Effector CD4-positive, alpha-beta T cell (primary cell): ENCODE data around the gene VPS54.

Source experiments
- DNase-seq: peaks from one replicate; pipeline ENCODE4 v3.0.0-alpha.2; 2020

VPS54 gene

DNA sequence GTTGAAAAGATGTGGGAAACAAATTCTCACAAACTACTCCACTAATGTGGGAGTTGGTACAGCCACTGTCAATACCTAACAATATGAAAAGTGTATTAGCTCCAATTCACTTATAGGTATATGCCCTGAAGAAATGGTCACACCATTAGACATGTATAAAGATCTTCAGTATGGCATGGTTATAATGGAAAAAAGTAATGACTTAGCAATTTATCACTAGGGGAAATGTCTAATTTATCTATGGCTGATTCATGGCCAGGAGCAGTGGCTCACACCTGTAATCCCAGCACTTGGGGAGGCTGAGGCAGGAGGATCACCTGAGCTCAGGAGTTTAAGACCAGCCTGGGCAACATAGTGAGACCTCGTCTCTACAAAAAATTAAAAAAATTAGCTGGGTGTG, 125.1 kb downstream of the VPS54 start:
- no peak for DNase-seq

DNA sequence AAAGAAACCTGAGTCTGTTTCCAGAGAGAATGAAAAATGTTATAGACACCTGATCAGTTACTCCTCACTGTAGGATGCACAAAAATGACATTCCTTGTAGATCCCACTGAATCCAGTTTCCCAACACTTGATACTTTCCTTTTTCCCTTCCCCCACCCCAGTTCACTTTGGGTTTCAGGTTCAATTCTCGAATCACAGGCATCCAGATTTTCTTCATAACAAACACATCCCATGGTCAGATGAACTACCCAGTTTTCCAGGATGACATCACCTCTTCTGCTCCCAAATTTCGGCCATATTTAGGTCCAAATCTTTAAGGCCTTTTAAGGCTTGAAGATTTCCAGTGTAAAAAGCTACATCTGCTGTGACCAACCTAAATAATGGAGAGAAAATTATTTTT, 126.1 kb downstream of the VPS54 start:
- no peak for DNase-seq

DNA sequence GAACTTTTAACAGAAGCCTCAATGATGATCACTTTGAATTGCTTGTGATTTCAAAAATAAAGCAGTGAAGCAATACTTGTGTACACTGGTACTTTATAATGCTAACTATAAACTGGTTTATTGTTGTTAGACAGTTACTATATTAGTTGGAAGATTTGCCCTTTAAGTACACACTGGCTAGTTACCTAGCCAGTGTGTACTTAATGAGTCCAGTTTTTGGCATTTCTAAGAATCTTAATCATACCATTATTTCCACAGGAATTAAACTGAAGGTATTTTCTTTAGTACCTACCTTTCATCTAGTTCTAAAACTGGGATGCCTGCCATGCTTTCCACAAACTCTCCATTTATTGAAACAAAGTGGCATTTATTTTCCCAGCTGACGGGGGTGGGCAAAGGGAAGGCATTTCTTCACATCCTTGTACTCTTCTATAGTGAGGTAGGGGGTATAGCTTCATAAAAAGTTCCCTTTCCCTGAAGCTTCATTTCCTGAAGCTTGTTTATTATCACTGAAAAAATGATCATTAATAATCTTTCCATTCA, 127.7 kb downstream of the VPS54 start:
- DNase-seq: no peak

DNA sequence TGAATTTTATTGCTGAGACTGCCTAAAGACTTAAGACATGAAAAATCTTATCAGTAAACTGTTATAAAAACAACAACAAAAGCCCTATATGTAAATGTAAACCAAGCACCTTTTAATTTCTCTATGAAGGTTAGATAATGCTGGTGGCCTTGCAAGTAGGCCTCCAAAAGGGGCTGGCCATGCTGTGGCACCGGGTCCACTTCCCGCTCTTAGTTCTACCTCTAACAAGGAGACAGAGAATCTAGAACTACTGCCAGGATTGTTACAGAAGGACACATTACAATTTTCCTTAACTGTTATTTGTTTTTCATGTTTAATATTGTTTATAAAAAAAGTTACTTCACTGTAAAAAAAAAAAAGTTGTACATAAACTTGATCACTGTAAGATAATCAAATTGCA, 128.6 kb downstream of the VPS54 start:
- no peak for DNase-seq

DNA sequence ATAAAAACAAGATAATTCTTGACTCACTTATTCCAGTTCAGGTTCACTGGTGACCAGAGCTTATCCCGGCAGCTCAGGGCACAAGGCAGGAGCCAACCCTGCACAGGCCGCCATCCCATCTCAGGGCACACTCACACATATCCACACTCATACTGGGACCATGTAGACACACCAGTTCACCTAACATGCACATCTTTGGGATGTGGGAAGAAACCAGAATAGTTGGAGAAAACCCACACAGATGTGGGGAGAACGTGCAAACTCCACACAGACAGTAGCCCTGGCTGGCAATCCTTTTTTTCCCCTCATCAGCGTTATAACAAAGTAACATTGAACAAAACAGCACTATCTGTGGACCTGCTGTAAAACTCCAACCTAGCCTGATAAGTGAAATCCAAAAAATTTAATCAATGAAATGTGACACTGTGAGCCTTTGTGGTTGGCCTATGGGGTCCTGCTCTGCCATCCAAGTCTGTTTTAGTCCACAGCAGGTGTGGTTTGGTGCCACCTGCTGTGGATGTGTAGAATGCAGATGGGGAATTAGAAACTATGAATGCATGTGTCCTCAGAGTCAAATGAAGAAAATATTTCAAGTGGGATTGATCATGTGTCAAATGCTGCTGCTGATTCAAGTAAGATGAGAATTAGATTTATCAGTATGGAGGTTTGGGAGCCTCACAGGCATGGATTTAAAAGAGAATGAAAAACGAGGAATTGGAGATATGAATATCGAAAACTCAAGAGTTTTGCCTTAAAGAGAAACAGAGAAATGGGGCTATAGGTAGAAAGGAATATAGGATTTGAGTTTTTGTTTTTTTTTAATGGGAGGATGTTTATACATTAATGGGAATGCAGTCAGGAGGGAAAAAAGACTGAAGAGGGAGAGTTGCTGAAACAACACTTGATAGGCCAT, 130.5 kb downstream of the VPS54 start:
- peak; percentile 4 for DNase-seq

DNA sequence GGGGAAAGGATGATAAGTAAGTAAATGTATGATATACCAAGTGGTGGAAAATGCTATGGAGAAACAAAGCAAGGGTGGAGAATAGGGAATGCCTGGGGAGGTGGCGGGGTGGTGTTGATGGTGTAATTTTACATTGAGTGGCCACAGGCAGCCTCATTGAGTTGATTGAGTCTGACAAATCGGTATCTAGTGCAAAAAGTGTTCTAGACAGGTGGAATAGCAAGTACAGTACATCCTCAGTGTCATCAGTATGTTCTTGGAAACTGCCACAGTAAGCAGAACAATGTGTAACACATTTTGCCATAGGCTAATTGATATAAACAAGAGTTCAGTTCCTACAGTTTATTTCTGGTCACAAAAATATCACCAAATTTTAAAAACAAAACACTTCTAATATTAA, 131.2 kb downstream of the VPS54 start:
- DNase-seq: no peak

DNA sequence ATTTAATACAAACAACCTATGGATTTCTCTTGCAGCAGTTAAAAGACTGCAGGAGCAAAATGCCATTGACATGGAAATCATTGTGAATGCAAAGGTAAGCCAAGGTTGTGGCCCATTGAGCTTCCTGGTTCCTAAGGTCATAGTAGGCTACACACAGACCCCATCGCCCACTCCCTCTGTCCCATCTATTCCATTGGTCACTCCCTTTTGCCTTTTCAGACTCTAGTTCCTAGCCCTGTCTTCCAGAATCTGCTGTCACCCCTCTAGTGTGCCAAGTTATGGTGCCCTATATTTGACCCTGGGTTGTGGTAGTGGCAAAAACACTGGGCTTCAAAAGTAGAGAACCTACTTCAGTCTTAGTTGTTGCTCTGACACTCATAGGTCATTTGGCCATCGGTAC, 132.8 kb downstream of the VPS54 start:
- no peak for DNase-seq

DNA sequence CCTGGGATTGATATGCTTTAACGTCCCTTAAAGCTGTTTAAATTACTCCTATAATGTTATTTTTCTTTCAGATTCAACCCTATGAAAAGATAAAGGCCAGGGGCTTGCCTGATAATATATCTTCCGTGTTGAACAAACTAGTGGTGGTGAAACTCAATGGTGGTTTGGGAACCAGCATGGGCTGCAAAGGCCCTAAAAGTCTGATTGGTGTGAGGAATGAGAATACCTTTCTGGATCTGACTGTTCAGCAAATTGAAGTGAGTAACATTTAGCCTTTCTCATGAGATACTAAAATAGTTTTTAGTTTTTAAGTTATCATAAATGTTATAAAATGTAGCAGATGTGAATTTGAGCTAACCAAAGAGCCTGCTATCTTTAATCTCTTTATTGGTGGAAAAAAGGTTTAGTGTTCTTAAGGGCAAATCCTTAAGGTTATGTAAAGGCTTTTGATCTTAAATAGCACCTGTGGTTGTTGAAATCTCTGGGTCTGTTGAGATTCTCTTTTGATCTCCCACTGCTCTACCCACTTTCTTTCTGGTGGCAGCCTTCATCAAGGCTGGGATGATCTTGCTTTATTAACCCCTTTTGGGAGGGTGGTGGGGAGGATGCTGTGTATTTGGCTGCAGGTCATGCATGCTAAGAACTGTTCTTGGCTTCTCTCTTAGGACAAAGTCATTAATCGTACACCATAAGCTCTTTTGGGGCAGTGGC, 136.7 kb downstream of the VPS54 start:
- DNase-seq: no peak

DNA sequence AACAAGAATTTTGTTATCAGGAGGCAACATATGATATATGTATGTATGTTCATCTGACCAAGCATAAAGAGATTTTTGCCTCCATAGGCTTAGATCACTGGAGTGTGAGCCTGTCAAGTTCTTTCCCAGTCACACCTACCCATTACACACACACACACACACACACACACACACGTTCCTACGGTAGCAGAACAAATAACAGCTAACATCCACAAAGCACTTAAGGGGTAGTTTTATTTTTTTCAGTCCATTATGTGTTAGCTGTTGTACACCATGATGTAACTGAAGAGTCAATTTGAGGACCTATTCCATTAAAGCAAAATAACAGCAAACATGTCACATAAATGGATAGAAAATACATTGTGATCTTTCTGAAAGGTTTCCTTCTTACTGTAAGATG, 138.0 kb downstream of the VPS54 start:
- no peak for DNase-seq

DNA sequence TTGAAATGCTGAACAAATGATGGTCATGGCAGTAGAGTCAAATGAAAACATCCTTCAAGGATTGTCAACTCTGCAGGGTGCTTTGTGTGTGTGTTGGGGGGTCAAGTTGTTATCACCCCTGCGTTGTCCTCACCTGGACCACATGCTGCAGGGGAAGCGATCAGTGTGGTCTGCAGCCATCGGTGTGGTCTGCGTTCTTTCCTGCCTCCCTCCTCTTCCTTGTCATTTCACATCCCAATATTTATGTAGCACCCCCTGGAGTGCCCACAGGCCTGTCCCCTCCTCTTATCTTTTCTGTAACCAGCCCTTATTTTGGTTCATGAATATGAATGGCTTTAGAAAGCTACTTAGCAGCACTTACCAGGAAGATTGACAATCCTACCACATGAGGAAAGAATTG, 138.6 kb downstream of the VPS54 start:
- DNase-seq: no peak

DNA sequence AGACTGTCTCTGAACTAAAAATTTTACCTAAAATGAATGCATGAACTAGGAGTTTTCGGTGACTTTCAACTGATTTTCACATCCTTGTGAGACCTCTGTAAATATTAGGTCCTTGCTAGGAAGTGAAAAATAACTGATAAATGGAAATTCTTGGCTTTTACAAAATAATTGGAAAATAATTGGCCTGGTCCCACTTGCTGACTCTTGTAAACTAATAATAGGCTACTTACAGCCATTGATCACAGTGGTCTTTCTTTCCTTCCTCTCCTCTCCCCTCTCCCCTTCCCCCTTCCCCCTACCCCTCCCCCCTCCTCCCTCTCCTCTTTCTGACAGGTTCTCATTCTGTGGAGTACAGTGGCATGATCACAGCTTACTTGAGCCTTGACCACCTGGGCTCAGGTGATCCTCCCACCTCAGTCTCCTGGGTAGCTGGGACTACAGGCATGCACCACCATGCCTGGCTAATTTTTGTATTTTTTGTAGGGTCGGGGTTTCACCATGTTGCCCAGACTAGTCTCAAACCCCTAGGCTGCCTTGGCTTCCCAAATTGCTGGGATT, 139.3 kb downstream of the VPS54 start:
- no peak for DNase-seq

DNA sequence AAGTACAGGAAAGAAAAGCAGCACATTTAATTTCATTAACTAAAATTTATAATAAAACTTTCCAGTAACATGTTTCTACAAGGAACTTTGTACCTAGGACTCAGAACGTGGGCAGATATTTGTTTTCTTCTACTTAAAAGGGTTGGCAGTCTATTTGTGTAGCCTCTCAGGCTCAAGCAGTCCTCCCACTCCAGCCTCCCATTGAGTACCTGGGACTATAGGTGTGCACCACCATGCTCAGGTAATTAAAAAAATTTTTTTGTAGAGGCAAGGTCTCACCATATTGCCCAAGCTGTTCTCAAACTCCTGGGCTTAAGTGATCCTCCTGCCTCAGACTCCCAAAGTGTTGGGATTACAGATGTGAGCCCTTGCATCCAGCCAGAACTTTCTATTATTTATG, 140.7 kb downstream of the VPS54 start:
- no peak for DNase-seq

DNA sequence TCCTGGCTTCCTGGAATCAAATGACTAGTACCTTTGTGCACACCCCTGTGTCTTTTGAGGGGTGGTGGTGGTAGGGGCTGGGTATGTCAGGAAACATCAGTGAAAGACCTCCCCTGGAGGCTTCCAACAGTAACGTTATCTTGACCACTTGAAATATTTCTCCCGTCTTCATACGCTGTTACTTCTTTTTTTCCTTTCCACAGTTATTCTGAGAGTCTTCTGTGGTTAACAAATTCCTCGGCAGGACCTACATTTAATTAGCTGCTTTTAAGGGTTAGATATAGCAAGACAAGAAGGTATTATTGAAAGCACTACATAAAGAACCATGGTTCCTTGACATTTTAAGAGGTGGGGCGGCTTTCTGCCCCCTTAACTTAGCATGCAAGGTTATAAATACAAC, 142.9 kb downstream of the VPS54 start:
- DNase-seq: no peak

DNA sequence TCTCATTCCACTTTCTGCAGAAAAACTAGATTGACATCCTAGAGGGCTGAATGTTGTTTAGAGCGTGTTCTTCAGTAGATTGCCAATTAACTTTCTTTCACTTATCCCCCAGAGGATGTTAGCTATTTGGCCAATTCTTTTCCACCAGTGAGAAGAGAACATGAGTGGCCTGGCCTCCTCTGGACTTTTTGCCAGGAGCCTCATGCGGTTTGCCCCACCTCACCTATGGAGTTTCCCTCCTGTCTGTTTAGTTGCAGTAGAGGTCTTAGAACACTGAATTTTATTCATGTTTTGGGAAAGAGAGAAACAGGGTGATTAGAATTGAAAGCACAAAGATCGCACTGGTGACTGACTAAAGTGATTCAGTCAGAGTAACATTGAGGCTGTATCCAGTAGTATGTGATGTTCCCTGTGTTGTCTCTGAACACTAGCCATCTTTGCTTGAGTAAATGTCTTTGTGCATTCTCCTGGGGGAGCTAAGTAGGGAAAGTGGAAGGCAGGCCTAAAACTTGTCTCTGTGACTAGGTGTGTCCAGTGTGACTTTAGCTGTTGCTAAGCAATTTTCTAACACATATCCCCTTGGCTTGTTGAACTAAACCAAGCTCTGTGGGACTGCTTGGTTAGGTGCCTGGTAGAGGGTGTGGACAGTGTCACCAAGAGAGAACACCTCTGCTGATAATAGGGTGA, 143.5 kb downstream of the VPS54 start:
- DNase-seq: no peak

DNA sequence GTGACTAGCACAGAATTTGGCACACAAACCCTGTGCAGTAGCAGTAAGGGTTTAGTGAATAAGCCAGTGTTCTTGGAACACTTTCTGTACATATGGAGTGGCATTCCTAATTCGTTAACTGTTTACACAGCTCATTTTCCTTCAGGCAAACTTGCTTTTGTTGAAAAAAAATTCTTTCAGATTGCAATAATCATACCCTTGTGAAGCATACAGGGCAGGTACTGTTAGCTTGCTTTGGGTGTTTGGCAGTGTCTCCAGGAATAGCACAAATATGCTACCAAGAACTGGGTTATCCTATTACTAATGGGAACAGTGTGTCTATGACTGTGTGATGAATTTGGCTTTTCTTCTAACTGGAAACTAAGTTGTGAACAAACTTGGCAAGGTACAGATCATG, 144.1 kb downstream of the VPS54 start:
- no peak for DNase-seq

DNA sequence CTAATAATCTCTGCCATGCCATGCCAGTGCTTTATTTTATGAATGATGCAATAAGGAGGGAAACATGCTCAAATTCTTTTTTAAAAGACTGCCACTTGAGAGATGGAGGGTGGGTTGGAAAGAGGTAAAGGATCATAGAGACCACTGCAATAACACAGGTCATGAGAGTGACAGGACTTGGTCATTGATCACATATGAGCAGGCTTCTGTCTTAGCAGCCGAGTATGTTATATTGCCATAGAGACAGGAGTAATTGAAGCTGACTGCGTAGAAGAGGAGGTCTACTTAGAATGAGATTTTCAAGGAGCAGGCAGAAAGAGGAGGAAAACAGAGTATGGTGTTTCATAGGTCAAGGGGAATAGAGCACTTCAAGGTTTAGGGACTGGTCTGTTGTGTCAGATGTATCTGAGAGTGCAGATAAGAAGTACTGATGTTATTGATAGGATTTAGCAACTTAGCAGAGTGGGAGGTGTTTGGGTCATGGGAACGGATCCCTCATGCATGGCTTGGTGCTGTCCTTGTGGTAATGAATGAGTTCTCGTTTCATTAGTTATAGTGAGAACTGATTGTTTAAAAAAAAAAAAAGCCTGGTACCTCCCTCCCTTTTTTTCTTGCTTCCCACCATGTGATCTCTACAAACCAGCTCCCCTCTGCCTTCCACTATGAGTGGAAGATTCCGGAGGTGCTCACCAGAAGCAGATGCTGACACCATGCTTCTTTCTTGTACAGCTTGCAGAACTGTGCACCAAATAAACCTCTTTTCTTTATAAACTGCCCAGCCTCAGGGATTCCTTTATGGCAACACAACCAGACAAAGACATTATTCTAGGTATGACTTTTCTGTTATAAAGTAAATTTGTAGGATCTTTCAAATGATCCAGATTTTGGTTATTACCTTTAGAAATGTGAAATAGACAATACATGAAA, 144.8 kb downstream of the VPS54 start:
- DNase-seq: no peak

DNA sequence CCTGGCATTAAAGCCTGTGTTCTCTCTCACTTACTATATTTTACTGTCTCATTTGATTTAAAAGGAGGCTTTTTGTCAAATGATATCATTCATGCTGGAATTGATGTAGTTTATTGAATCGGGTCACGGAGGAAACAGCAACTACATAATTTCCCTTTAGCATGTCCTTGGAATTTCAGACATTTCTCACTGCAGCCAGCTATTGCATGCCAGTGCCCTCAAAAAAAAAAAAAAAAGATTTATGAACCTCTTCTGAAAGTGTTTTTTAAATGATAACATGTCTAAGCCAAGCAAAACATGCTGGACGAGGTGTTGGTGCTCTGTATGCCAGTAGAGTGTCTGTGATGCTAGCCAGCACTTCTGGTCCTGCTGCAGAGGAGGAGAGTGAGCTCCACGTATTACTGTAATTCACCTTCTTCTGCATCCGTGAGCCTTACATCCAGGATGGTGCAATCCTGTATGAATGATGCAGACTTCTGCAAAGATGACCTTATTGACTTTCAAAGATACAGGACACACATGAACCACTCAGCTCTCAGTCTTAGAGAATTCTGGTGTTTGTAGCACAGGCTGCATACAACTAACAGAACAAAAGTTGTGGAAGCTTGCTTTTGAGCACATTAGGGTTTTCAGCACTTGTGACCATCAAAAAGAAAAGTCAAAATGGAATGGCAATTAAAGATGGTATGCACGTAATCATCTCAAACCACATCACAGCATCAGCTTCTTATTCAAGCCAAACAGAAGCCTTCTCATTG, 146.5 kb downstream of the VPS54 start:
- DNase-seq: no peak

DNA sequence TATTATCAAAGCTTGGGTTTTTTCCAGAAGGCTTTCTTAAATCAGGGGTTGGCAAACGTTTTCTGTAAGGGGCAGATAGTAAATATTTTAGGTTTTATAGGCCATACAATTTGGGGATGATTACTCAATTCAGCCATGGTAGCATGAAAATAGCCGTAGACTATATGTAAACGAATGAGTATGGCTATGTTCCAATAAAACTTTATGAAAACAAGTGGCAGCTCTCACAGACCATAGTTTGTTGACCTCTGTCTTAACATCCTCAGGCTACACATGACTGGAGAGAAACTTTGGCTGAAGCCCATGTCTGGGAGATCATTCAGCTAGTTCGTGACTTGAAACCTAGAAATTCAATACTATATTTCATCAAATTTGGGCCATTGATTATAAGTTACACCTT, 147.4 kb downstream of the VPS54 start:
- DNase-seq: no peak

DNA sequence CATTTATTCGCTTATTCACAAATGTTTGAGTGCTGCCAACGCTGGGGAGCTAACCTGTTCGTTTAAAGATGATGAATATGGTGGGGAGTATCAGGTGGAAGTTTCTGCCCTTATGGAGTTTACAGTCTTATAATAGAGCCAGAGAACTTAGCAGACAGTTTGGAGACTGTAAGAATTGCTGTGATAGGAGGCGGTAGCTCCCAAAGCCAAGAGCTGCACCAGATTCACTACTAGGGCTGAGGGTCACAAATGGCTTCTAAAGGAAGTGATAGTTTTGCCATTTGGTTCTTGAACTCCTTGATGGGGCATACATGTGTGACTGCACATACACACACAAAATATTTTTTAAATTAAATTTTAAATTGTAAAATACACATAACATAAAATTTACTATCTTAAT, 148.5 kb downstream of the VPS54 start:
- no peak for DNase-seq

DNA sequence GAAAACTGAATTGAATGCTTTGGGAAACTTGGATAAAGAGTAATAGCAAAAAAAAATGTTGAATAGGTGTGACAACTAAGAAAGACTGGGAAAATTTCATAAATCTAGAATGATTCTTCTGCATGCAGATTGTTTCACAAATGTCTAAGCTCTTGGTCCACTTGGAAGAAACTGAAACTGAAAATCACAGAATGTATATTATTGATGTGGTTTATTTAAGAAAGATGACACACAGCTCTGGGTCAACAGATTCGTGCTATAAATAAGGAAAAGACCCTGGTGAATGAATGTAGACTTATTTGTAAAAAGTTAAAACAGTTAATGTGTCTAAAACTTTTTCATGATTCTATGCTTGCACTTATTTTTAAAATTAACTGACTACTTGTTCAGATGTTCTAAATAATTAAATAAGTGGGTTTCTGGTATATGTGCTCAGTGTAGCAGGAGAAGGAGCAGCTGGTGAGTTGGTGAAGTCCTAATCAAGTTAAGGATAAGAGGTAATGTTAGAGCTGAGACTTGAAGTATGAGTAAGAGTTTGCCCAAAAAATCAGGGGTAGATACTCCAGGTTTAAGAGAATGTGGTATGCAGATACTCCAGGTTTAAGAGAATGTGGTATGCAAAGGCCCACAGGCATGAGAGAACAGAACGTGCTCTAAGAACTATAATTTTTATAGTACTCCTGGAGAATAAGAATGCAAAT, 153.1 kb downstream of the VPS54 start:
- no peak for DNase-seq
